ENCODE data around the gene SNRPF. TPM values are rescaled to one million over a fixed set of nuclear protein-coding genes. Genes with fewer than 3 reads are reported as not detected.

Gene SNRPF
- total RNA-seq, 1 experiment from 2014 or later: 55.4 TPM

DNA sequence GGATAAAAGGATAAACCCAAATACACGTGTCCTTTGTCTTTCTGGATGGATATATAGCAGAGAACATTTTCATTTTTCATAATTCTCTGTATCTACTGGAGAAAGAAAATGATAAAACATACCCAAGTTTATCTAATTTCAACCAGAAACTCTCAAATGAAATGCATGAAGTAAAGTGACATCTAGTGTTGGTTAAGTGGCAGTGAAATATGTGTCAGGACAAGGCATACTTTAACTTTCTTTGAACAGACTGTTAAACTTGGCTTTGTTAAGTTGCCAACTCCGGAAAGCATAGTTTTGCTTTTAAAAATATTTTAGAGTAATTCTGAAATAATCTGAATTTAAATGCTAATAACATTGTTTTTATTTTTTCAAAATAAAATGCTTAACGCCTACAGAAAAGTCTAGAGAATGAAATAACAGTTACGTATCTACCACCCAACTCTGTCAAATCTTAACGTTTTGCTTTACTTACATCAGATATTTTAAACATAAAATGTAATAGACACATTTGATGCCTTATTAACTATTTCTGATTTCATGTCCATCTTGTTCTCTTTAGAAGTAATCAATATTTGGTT lies 43.0 kb upstream of the SNRPF start:
- intact Hi-C loops (cut with micrococcal nuclease; ENCODE audit: unreplicated experiment): loop anchor here (1.0 to 2.0 kb wide), 3 partner anchors 27 to 233 kb away; no protein-coding TSS in a partner anchor
- DNase-seq: no peak
- Mint-ChIP-seq H3K27ac (ENCODE audit: unreplicated experiment) (no peak overlapping the region), H3K4me1 (ENCODE audit: low read depth, unreplicated experiment) (peaks cover 3% of the 10 kb centered on the region), H3K4me3 (ENCODE audit: low read depth, unreplicated experiment) (no peak overlapping the region), H3K9me3 (ENCODE audit: low read depth, unreplicated experiment) (no peaks in the 10 kb centered on the region), H3K27me3 (ENCODE audit: unreplicated experiment) (no peaks in the 10 kb centered on the region), H3K36me3 (ENCODE audit: insufficient read depth, unreplicated experiment) (no peaks in the 10 kb centered on the region)
- TF ChIP-seq, protein P1, sequence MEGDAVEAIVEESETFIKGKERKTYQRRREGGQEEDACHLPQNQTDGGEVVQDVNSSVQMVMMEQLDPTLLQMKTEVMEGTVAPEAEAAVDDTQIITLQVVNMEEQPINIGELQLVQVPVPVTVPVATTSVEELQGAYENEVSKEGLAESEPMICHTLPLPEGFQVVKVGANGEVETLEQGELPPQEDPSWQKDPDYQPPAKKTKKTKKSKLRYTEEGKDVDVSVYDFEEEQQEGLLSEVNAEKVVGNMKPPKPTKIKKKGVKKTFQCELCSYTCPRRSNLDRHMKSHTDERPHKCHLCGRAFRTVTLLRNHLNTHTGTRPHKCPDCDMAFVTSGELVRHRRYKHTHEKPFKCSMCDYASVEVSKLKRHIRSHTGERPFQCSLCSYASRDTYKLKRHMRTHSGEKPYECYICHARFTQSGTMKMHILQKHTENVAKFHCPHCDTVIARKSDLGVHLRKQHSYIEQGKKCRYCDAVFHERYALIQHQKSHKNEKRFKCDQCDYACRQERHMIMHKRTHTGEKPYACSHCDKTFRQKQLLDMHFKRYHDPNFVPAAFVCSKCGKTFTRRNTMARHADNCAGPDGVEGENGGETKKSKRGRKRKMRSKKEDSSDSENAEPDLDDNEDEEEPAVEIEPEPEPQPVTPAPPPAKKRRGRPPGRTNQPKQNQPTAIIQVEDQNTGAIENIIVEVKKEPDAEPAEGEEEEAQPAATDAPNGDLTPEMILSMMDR (IDR thresholded peaks at IDR 0.05; ENCODE audit: unreplicated experiment): peak; percentile 25
- CTCF ChIA-PET: no interaction called here
- BruUV-seq (replicated peaks): no TSS peak

DNA sequence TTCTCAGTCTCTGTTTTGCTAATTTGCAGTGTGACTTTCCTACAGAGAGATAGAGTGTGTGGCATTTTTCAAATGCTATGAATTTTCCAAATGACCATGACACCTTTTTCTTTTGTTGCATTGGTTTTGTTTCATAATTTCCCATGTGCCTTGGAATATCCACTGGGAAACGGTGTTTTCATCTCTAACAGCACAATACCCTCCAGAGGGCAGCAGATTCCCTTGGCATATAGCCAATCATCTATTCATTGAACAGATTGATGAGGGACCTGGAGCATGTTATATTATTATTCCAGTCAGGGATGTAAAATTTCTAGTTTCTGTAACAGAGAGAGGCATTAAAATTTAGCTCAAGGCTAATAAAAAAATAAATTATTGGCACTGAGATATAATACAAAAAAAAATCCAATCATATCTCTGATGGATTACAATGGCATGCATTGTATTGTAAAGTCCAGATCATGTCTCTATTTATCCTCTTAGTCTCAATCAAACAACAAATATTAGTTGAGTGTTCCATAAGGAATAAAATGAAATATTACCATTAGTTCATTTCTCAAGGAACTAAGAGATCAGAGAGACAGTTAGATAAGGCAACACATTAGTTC lies 38.6 kb upstream of the SNRPF start:
- Mint-ChIP-seq H3K36me3 (ENCODE audit: insufficient read depth, unreplicated experiment) (no peaks in the 10 kb centered on the region), H3K27ac (ENCODE audit: unreplicated experiment) (no peak overlapping the region), H3K27me3 (ENCODE audit: unreplicated experiment) (peaks cover 13% of the 10 kb centered on the region), H3K4me3 (ENCODE audit: low read depth, unreplicated experiment) (no peak overlapping the region), H3K4me1 (ENCODE audit: low read depth, unreplicated experiment) (no peaks in the 10 kb centered on the region), H3K9me3 (ENCODE audit: low read depth, unreplicated experiment) (no peaks in the 10 kb centered on the region)
- CTCF ChIA-PET: no interaction called here
- DNase-seq: peak; percentile 77
- no TSS peak for BruUV-seq (replicated peaks)
- TF ChIP-seq, protein P1 (IDR thresholded peaks at IDR 0.05; ENCODE audit: unreplicated experiment): peak; percentile 38
- intact Hi-C loops (cut with micrococcal nuclease; ENCODE audit: unreplicated experiment): loop anchor here (1.0 to 5.0 kb wide), 2 partner anchors 29 to 177 kb away; partner anchors contain the start of gene HAL

DNA sequence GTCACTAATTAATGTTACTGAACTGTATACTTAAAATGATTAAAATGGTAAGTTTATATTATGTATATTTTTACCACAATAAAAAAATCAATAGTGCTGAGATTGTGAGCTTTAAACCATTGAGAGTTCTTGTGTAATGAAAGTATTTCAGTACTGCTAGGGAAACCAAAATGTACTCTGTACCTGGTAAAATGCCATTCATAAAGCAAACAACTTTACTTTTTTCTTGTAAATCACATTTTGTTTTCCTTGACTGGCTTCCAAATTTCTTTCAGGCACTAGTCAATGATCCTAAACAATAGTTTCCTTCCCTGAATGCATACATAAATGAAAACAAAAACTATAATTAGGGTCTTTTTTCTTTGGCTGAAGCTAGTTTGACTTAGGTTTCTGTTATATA lies 29.4 kb upstream of the SNRPF start:
- CTCF ChIA-PET: no interaction called here
- H3K9me3 Mint-ChIP-seq (ENCODE audit: low read depth, unreplicated experiment): no peaks in the 10 kb centered on the region
- no peak for DNase-seq
- no TSS peak for BruUV-seq (replicated peaks)
- no peaks in the 10 kb centered on the region for H3K36me3 Mint-ChIP-seq (ENCODE audit: insufficient read depth, unreplicated experiment)
- TF ChIP-seq, protein P1 (IDR thresholded peaks at IDR 0.05; ENCODE audit: unreplicated experiment): no peak
- H3K27me3 Mint-ChIP-seq (ENCODE audit: unreplicated experiment): peaks cover 31% of the 10 kb centered on the region
- no peak overlapping the region for H3K4me3 Mint-ChIP-seq (ENCODE audit: low read depth, unreplicated experiment)
- intact Hi-C loops (cut with micrococcal nuclease; ENCODE audit: unreplicated experiment): no loop called here
- H3K4me1 Mint-ChIP-seq (ENCODE audit: low read depth, unreplicated experiment): peaks cover 10% of the 10 kb centered on the region
- no peak overlapping the region for H3K27ac Mint-ChIP-seq (ENCODE audit: unreplicated experiment)

DNA sequence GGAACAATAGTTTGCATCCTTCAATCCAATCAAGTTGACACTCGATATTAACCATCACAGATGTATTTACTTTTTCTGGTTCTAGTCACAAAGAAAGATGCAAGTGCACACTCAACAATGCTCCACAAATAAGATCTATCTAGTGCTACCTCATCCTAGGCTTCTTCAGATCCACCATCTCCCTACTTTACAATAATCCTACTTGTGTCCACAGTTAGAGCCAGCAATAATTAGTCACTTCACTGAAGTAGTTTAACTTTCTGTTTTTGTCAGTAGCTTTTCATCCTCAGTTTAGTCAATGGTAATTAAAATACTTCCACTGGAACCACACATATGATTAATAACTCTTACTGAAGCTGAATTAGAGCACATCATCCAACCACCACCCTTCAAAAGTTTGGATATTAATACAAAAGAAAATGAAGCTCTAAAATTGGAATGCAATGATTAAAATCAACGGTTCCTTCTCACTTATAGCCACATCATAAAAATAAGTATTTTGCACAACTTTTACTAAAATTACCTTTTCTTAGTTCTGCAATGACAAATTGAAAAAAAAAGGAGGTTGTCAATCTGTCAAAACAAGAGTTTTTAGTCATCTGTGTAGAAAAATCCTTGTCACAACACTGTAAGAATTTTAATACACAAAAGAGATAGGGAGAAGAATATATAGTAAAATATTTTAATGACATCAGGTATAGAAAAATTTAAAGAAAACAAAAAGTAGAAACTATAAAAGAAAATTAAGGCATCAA lies 28.2 kb upstream of the SNRPF start:
- no peak overlapping the region for H3K27ac Mint-ChIP-seq (ENCODE audit: unreplicated experiment)
- peaks cover 10% of the 10 kb centered on the region for H3K4me1 Mint-ChIP-seq (ENCODE audit: low read depth, unreplicated experiment)
- CTCF ChIA-PET: no interaction called here
- TF ChIP-seq, protein P1 (IDR thresholded peaks at IDR 0.05; ENCODE audit: unreplicated experiment): no peak
- H3K27me3 Mint-ChIP-seq (ENCODE audit: unreplicated experiment): peaks cover 28% of the 10 kb centered on the region
- no peaks in the 10 kb centered on the region for H3K36me3 Mint-ChIP-seq (ENCODE audit: insufficient read depth, unreplicated experiment)
- DNase-seq: no peak
- no peak overlapping the region for H3K4me3 Mint-ChIP-seq (ENCODE audit: low read depth, unreplicated experiment)
- intact Hi-C loops (cut with micrococcal nuclease; ENCODE audit: unreplicated experiment): no loop called here
- H3K9me3 Mint-ChIP-seq (ENCODE audit: low read depth, unreplicated experiment): no peaks in the 10 kb centered on the region
- BruUV-seq (replicated peaks): no TSS peak

Data from Calu3 (cell line).